HepG2 (cell line): ENCODE results near the gene ESR1. TPM values are rescaled to one million over a fixed set of nuclear protein-coding genes. Genes with fewer than 3 reads are reported as not detected.

Source experiments
- ATAC-seq: fragments of 200-7000 bp; cut with Tn5 transposase; 3 replicates; pipeline ENCODE4 v1.9.1; 2020; ENCODE audit warnings: mild to moderate bottlenecking, moderate library complexity
- BruUV-seq: library from RNA; stranded (reverse); fragments of 400-500 nt; replicated peaks from 2 replicates; lab custom pipeline; 2021; lab: Mats Ljungman, UMichigan
- CTCF ChIA-PET: fragments of 300-600 bp; formaldehyde crosslinking; extraction: SDS; loops from one replicate; lab custom pipeline; 2021; ENCODE audit warnings: low total read pairs, inconsistent platforms, low intra/inter-chr PET ratio; lab: Yijun Ruan, JAX
- POLR2A ChIA-PET: fragments of 350-600 bp; sonication (Branson Sonifier 250); formaldehyde crosslinking; loops from one replicate; lab custom pipeline; 2020; ENCODE audit warnings: antibody characterized with exemption, inconsistent platforms; lab: Yijun Ruan, JAX
- DNase-seq: peaks from one replicate; pipeline ENCODE4 v3.0.0-alpha.2; 2015; ENCODE audit warnings: low spot score
- FAIRE-seq: peaks from 3 replicates; lab custom pipeline; 2011; peaks lifted over from hg19 to GRCh38; lab: Jason Lieb, UNC
- H2AFZ ChIP-seq: one replicate; pipeline ENCODE4 v1.6.1; 2011; ENCODE audit warnings: low read length, inconsistent platforms
- H3K27ac ChIP-seq: fragments of 300-600 bp; 3 replicates; pipeline ENCODE4 v1.8.0; 2011; ENCODE audit warnings: mixed run types, mild to moderate bottlenecking, mixed read lengths, low read length, inconsistent platforms; ENCODE audit not compliant: insufficient read depth; ENCODE audit errors: extremely low read length
- H3K27me3 ChIP-seq, 2 experiments: fragments of 200-600 bp in 1 of 2; 2 replicates in 1 of 2; 3 replicates in 1 of 2; pipeline versions ENCODE4 v1.6.0 to v1.8.0; 2011; ENCODE audit warnings: low read length in 2 of 2, mild to moderate bottlenecking in 2 of 2, moderate library complexity in 2 of 2, inconsistent platforms in 1 of 2; ENCODE audit not compliant: insufficient read depth in 2 of 2, control insufficient read depth in 1 of 2
- H3K36me3 ChIP-seq, 2 experiments: fragments of 200-600 bp in 1 of 2; replicated peaks in 1 of 2; 2 replicates in 1 of 2; 3 replicates in 1 of 2; pipeline versions ENCODE4 v1.5.1 to v1.8.0; 2011; ENCODE audit warnings: low read length in 2 of 2, inconsistent platforms in 1 of 2; ENCODE audit not compliant: insufficient read depth in 2 of 2, control insufficient read depth in 1 of 2
- H3K4me1 ChIP-seq: 2 replicates; pipeline ENCODE4 v1.5.1; 2012; ENCODE audit warnings: low read length, inconsistent platforms; ENCODE audit not compliant: insufficient read depth
- H3K4me2 ChIP-seq: 2 replicates; pipeline ENCODE4 v1.6.0; 2011; ENCODE audit warnings: low read depth, low read length, inconsistent platforms
- H3K4me3 ChIP-seq, 3 experiments: fragments of 200-600 bp in 1 of 3; sonication (generic), shearing (Covaris generic) in 1 of 3; replicated peaks in 1 of 3; 2 replicates each; pipeline ENCODE4 v1.5.1; 2011 to 2016; ENCODE audit warnings: low read length in 3 of 3, inconsistent platforms in 2 of 3, low read depth in 2 of 3, mild to moderate bottlenecking in 2 of 3, control low read depth in 1 of 3, mixed read lengths in 1 of 3; ENCODE audit not compliant: insufficient read depth in 1 of 3
- H3K79me2 ChIP-seq: one replicate; pipeline ENCODE4 v1.6.1; 2011; ENCODE audit warnings: low read length, inconsistent platforms; ENCODE audit not compliant: insufficient read depth
- H3K9ac ChIP-seq: 2 replicates; pipeline ENCODE4 v1.6.0; 2011; ENCODE audit warnings: mild to moderate bottlenecking, low read depth, low read length, inconsistent platforms; ENCODE audit not compliant: insufficient read depth
- H3K9me3 ChIP-seq: 2 replicates; pipeline ENCODE4 v1.5.1; 2012; ENCODE audit warnings: mild to moderate bottlenecking, low read length
- H4K20me1 ChIP-seq: 2 replicates; pipeline ENCODE4 v1.6.0; 2011; ENCODE audit warnings: inconsistent platforms, mild to moderate bottlenecking, low read length, moderate library complexity; ENCODE audit not compliant: insufficient read depth
- KDM1A ChIP-seq: IDR thresholded peaks from 2 replicates; pipeline ENCODE4 v1.6.1; 2016; ENCODE audit warnings: missing compliant biosample characterization
- RFX3 ChIP-seq: IDR thresholded peaks from 2 replicates; pipeline ENCODE4 v1.6.1; 2016; ENCODE audit warnings: missing biosample characterization, missing genetic modification reagents
- SMYD3 ChIP-seq: sonication (generic); formaldehyde crosslinking; IDR thresholded peaks from 2 replicates; pipeline ENCODE4 v1.8.1; 2023; ENCODE audit warnings: mild to moderate bottlenecking, missing genetic modification reagents
- TRIM22 ChIP-seq: fragments of 450-650 bp; IDR thresholded peaks from 2 replicates; pipeline ENCODE4 v1.6.1; 2017
- ZNF230 ChIP-seq: sonication (generic); formaldehyde crosslinking; IDR thresholded peaks from 2 replicates; pipeline ENCODE4 v1.4.0; 2020; ENCODE audit warnings: mild to moderate bottlenecking, missing genetic modification reagents
- ZSCAN29 ChIP-seq: sonication (generic); formaldehyde crosslinking; conservative IDR thresholded peaks from 2 replicates; pipeline ENCODE4 v1.4.0; 2020; ENCODE audit warnings: mild to moderate bottlenecking, missing genetic modification reagents
- WGBS: methylation state at CpG from one replicate; pipeline ENCODE4 v1.1.6; 2017; ENCODE audit warnings: low lambda C conversion rate; 5-methylcytosine and 5-hydroxymethylcytosine counted together
- in situ Hi-C: cut with HindIII; loops from 2 replicates; pipeline ENCODE4 v1.10.0; 2017; ENCODE audit warnings: low pct_unique_long_range_greater_than_20kb; ENCODE audit not compliant: extremely low pct_ligation_motif_present
- intact Hi-C: fragments of 100-400 bp; cut with micrococcal nuclease; formaldehyde crosslinking; loops from one replicate; pipeline ENCODE4 v1.10.0; 2022; ENCODE audit not compliant: unreplicated experiment
- polyA plus RNA-seq, 8 experiments: library from polyadenylated mRNA; depleted of rRNA in 3 of 8; stranded (reverse) in 7 of 8; unstranded in 1 of 8; fragments of >200 nt; fragmentation: Illumina TruSeq in 4 of 8; extraction: Trizol in 4 of 8; gene quantifications; 2 replicates each; pipeline versions ENCODE4 v1.2.1 to v1.2.3, GENCODE V29; 2011 to 2016; ENCODE audit warnings: low read depth in 4 of 8, missing spikeins in 1 of 8, mixed read lengths in 1 of 8; ENCODE audit not compliant: insufficient read depth in 1 of 8
- total RNA-seq, 5 experiments: library from RNA; depleted of rRNA; stranded (reverse); fragments of >200 nt; fragmentation: Illumina TruSeq; extraction: Trizol; gene quantifications; 2 replicates each; pipeline ENCODE4 v1.2.3, GENCODE V29; 2016; ENCODE audit warnings: low read depth in 1 of 5
- TF ChIP-seq, protein P1 (sequence below): sonication (generic); formaldehyde crosslinking; IDR thresholded peaks from 2 replicates; pipeline ENCODE4; 2020; ENCODE audit warnings: missing genetic modification reagents, mild to moderate bottlenecking, borderline replicate concordance
- TF ChIP-seq, protein P2 (sequence below): sonication (generic); formaldehyde crosslinking; IDR thresholded peaks from 2 replicates; pipeline ENCODE4 v1.5.0; 2020; ENCODE audit warnings: mild to moderate bottlenecking, missing genetic modification reagents, borderline replicate concordance
- TF ChIP-seq, protein P3 (sequence below): sonication (generic); formaldehyde crosslinking; IDR thresholded peaks from 2 replicates; pipeline ENCODE4 v1.5.0; 2020; ENCODE audit warnings: missing genetic modification reagents
- TF ChIP-seq, protein P4 (sequence below): IDR thresholded peaks from 2 replicates; pipeline ENCODE4 v1.6.1; 2016; ENCODE audit warnings: low read depth

Gene ESR1
- total and polyA plus RNA-seq, 2 of the 13 experiments (the other 11 are each of a cell fraction or from before 2014, with no cell fraction given) = not detected

GRCh38 chr6:151917531-151918329 is 110.2 kb downstream of the ESR1 start:
- in situ Hi-C loops (no loop called here), intact Hi-C loops (no loop called here)
- DNase-seq (no peak), FAIRE-seq (no peak), ATAC-seq (no peak)
- no peaks in the 10 kb centered on the region for H4K20me1 ChIP-seq
- no peaks in the 10 kb centered on the region for H3K9me3 ChIP-seq
- no TSS peak for BruUV-seq
- no peak overlapping the region for H3K27ac ChIP-seq
- no peak overlapping the region for H3K4me2 ChIP-seq
- H3K9ac ChIP-seq = no peak overlapping the region
- H3K36me3 ChIP-seq = no peaks in the 10 kb centered on the region
- H3K27me3 ChIP-seq = no peaks in the 10 kb centered on the region
- POLR2A ChIA-PET = no interaction called here
- no peaks in the 10 kb centered on the region for H3K4me1 ChIP-seq
- CTCF ChIA-PET = no interaction called here
- no peaks in the 10 kb centered on the region for H3K79me2 ChIP-seq
- 6% methylated on average over 6 of the region's 6 CpGs for WGBS
- H3K4me3 ChIP-seq = no peak overlapping the region
- no peak overlapping the region for H2AFZ ChIP-seq
- TF ChIP-seq, protein P1, sequence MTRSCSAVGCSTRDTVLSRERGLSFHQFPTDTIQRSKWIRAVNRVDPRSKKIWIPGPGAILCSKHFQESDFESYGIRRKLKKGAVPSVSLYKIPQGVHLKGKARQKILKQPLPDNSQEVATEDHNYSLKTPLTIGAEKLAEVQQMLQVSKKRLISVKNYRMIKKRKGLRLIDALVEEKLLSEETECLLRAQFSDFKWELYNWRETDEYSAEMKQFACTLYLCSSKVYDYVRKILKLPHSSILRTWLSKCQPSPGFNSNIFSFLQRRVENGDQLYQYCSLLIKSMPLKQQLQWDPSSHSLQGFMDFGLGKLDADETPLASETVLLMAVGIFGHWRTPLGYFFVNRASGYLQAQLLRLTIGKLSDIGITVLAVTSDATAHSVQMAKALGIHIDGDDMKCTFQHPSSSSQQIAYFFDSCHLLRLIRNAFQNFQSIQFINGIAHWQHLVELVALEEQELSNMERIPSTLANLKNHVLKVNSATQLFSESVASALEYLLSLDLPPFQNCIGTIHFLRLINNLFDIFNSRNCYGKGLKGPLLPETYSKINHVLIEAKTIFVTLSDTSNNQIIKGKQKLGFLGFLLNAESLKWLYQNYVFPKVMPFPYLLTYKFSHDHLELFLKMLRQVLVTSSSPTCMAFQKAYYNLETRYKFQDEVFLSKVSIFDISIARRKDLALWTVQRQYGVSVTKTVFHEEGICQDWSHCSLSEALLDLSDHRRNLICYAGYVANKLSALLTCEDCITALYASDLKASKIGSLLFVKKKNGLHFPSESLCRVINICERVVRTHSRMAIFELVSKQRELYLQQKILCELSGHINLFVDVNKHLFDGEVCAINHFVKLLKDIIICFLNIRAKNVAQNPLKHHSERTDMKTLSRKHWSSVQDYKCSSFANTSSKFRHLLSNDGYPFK (CRISPR knock-in tag) = no peak
- TF ChIP-seq ZSCAN29 (CRISPR knock-in tag) = no peak
- TF ChIP-seq KDM1A = no peak
- TF ChIP-seq TRIM22 = no peak
- TF ChIP-seq, protein P2, sequence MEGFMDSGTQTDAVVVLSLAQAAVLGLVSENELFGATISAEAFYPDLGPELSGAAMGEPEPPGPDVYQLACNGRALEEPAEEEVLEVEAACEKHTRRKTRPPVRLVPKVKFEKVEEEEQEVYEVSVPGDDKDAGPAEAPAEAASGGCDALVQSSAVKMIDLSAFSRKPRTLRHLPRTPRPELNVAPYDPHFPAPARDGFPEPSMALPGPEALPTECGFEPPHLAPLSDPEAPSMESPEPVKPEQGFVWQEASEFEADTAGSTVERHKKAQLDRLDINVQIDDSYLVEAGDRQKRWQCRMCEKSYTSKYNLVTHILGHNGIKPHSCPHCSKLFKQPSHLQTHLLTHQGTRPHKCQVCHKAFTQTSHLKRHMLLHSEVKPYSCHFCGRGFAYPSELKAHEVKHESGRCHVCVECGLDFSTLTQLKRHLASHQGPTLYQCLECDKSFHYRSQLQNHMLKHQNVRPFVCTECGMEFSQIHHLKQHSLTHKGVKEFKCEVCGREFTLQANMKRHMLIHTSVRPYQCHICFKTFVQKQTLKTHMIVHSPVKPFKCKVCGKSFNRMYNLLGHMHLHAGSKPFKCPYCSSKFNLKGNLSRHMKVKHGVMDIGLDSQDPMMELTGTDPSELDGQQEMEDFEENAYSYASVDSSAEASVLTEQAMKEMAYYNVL (CRISPR knock-in tag) = no peak
- TF ChIP-seq SMYD3 (CRISPR knock-in tag) = no peak
- TF ChIP-seq, protein P3, sequence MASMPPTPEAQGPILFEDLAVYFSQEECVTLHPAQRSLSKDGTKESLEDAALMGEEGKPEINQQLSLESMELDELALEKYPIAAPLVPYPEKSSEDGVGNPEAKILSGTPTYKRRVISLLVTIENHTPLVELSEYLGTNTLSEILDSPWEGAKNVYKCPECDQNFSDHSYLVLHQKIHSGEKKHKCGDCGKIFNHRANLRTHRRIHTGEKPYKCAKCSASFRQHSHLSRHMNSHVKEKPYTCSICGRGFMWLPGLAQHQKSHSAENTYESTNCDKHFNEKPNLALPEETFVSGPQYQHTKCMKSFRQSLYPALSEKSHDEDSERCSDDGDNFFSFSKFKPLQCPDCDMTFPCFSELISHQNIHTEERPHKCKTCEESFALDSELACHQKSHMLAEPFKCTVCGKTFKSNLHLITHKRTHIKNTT = no peak
- no peak for TF ChIP-seq RFX3
- TF ChIP-seq ZNF230 (CRISPR knock-in tag) = no peak
- TF ChIP-seq, protein P4, sequence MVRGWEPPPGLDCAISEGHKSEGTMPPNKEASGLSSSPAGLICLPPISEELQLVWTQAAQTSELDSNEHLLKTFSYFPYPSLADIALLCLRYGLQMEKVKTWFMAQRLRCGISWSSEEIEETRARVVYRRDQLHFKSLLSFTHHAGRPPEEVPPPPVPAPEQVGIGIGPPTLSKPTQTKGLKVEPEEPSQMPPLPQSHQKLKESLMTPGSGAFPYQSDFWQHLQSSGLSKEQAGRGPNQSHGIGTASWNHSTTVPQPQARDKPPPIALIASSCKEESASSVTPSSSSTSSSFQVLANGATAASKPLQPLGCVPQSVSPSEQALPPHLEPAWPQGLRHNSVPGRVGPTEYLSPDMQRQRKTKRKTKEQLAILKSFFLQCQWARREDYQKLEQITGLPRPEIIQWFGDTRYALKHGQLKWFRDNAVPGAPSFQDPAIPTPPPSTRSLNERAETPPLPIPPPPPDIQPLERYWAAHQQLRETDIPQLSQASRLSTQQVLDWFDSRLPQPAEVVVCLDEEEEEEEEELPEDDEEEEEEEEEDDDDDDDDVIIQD = no peak
